ENCODE results near the gene RASD1.
"Not testable (repeated sequence)": the region's sequence is repeated elsewhere in the genome, so short reads cannot be mapped to it uniquely, and the experiment has no call there.

Gene RASD1

GRCh38 chr17:17495536-17496188, 533 bp downstream of the RASD1 start:
- DNase-seq = peak; percentile 24

GRCh38 chr17:17494870-17495535, 1.2 kb downstream of the RASD1 start:
- no peak for DNase-seq

- no peak for DNase-seq
Measured at GRCh38 chr17:17494499-17494869, 1.7 kb downstream of the RASD1 start.

- no peak for DNase-seq
Measured at GRCh38 chr17:17493986-17494466, 2.2 kb downstream of the RASD1 start.

- DNase-seq = no peak
Measured at GRCh38 chr17:17493249-17493985, 2.8 kb downstream of the RASD1 start.

- no peak for DNase-seq
Measured at GRCh38 chr17:17492571-17492970, 3.6 kb downstream of the RASD1 start.

GRCh38 chr17:17492085-17492484, 4.1 kb downstream of the RASD1 start:
- DNase-seq = no peak

- DNase-seq = no peak
Measured at GRCh38 chr17:17491546-17491988, 4.6 kb downstream of the RASD1 start.

- no peak for DNase-seq
Measured at GRCh38 chr17:17491031-17491471, 5.1 kb downstream of the RASD1 start.

- DNase-seq = no peak
Measured at GRCh38 chr17:17487998-17488397, 8.2 kb downstream of the RASD1 start.

GRCh38 chr17:17486416-17486815, 9.8 kb downstream of the RASD1 start:
- DNase-seq = not testable (repeated sequence)

- no peak for DNase-seq
Measured at GRCh38 chr17:17485420-17485819, 10.8 kb downstream of the RASD1 start.

- peak; percentile 17 for DNase-seq
Measured at GRCh38 chr17:17484451-17484899, 11.7 kb downstream of the RASD1 start.

- no peak for DNase-seq
Measured at GRCh38 chr17:17481860-17482259, 14.3 kb downstream of the RASD1 start.

- no peak for DNase-seq
Measured at GRCh38 chr17:17480593-17481148, 15.5 kb downstream of the RASD1 start.

GRCh38 chr17:17479209-17479608, 17.0 kb downstream of the RASD1 start:
- no peak for DNase-seq

GRCh38 chr17:17476865-17477467, 19.2 kb downstream of the RASD1 start, which contains the start of gene MED9:
TSS of gene MED9 (plus strand) at chr17:17477000. CDS start at chr17:17477042, 42 bp downstream.
- DNase-seq = peak; percentile 92

GRCh38 chr17:17474341-17474740, 21.9 kb downstream of the RASD1 start:
- no peak for DNase-seq

GRCh38 chr17:17472333-17472920, 23.8 kb downstream of the RASD1 start:
- no peak for DNase-seq

GRCh38 chr17:17469996-17470395, 26.2 kb downstream of the RASD1 start:
- DNase-seq = no peak

GRCh38 chr17:17469358-17469757, 26.8 kb downstream of the RASD1 start:
- DNase-seq = no peak
